HG02588 (cell line): ENCODE measurements around the gene APLNR.
A peak's percentile ranks its signal among the peaks of the same experiment; 100 is the strongest.

Experiments
- ATAC-seq: cut with Tn5 transposase; IDR thresholded peaks from one replicate; pipeline ENCODE4 v1.9.1; 2021; ENCODE audit warnings: mild to moderate bottlenecking, moderate library complexity; ENCODE audit not compliant: unreplicated experiment

The APLNR gene

GRCh38 chr11:57251491-57252104 lies 14.5 kb upstream of the APLNR start:
- no peak for ATAC-seq

- no peak for ATAC-seq
Measured at GRCh38 chr11:57251037-57251436, 14.0 kb upstream of the APLNR start.

GRCh38 chr11:57249384-57250319 lies 12.6 kb upstream of the APLNR start:
- peak; percentile 57 for ATAC-seq

- peak; percentile 60 for ATAC-seq
Measured at GRCh38 chr11:57248780-57249383, 11.8 kb upstream of the APLNR start.

- no peak for ATAC-seq
Measured at GRCh38 chr11:57244911-57245310, 7.9 kb upstream of the APLNR start.

- ATAC-seq, result no peak
Measured at GRCh38 chr11:57241353-57241972, 4.4 kb upstream of the APLNR start.

- no peak for ATAC-seq
Measured at GRCh38 chr11:57240757-57241156, 3.7 kb upstream of the APLNR start.

- no peak for ATAC-seq
Measured at GRCh38 chr11:57240007-57240406, 3.0 kb upstream of the APLNR start.

- no peak for ATAC-seq
Measured at GRCh38 chr11:57239348-57239747, 2.3 kb upstream of the APLNR start.

- ATAC-seq, result no peak
Measured at GRCh38 chr11:57235761-57236703, 1.0 kb downstream of the APLNR start.

GRCh38 chr11:57233702-57234101 lies 3.3 kb downstream of the APLNR start:
- no peak for ATAC-seq

GRCh38 chr11:57231539-57232253 lies 5.4 kb downstream of the APLNR start:
- ATAC-seq, result no peak

GRCh38 chr11:57230791-57231538 lies 6.1 kb downstream of the APLNR start:
- no peak for ATAC-seq

GRCh38 chr11:57230316-57230715 lies 6.7 kb downstream of the APLNR start:
- ATAC-seq, result no peak

GRCh38 chr11:57228600-57228999 lies 8.4 kb downstream of the APLNR start:
- no peak for ATAC-seq

- ATAC-seq, result no peak
Measured at GRCh38 chr11:57224537-57224936, 12.5 kb downstream of the APLNR start.

- no peak for ATAC-seq
Measured at GRCh38 chr11:57224128-57224527, 12.9 kb downstream of the APLNR start.

GRCh38 chr11:57223601-57224000 lies 13.4 kb downstream of the APLNR start:
- ATAC-seq, result no peak

- no peak for ATAC-seq
Measured at GRCh38 chr11:57222239-57222638, 14.8 kb downstream of the APLNR start.
